Measurements from ENCODE around the gene RAPGEF2.

GRCh38 chr4:159163521-159163920 lies 60.6 kb downstream of the RAPGEF2 start:
- no peak for TF ChIP-seq CTCF (IDR thresholded peaks at IDR 0.05)
- TF ChIP-seq EZH2 (IDR thresholded peaks at IDR 0.05; ENCODE audit: borderline replicate concordance, insufficient read depth, low read depth, low read length, poor library complexity, severe bottlenecking) = no peak

All from B cell (primary cell).